Neural progenitor cell (in vitro differentiated cells): ENCODE measurements around the gene ESF1.

Source experiments
- EZH2phosphoT487 ChIP-seq: fragments of 200-600 bp; sonication (generic); IDR thresholded peaks from 2 replicates; pipeline ENCODE4 v1.6.1; 2017; ENCODE audit warnings: antibody characterized with exemption
- TF ChIP-seq, protein P1 (sequence below): fragments of 200-600 bp; sonication (generic); IDR thresholded peaks from 2 replicates; pipeline ENCODE4 v1.5.1; 2017; ENCODE audit warnings: antibody characterized with exemption, mild to moderate bottlenecking

DNA sequence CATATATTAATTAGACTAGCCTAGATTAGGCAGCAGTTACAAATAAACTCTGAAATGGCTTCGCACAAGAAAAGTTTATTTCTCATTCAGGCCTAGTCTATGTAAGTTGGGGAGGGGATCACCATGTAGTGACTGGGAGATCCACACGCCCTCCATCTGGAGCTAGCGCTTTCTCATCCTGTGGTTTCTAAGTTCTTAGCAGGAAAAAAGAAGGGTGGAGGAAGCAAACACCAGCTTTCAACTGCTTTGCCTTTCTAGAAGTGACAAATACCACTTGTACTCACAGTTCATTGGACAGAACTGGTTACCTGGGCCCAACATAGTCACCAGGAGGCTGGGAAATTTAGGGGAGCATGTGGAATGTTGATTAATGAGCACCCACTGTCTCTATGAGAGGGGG is 46.8 kb upstream of the ESF1 start:
- TF ChIP-seq, protein P1, sequence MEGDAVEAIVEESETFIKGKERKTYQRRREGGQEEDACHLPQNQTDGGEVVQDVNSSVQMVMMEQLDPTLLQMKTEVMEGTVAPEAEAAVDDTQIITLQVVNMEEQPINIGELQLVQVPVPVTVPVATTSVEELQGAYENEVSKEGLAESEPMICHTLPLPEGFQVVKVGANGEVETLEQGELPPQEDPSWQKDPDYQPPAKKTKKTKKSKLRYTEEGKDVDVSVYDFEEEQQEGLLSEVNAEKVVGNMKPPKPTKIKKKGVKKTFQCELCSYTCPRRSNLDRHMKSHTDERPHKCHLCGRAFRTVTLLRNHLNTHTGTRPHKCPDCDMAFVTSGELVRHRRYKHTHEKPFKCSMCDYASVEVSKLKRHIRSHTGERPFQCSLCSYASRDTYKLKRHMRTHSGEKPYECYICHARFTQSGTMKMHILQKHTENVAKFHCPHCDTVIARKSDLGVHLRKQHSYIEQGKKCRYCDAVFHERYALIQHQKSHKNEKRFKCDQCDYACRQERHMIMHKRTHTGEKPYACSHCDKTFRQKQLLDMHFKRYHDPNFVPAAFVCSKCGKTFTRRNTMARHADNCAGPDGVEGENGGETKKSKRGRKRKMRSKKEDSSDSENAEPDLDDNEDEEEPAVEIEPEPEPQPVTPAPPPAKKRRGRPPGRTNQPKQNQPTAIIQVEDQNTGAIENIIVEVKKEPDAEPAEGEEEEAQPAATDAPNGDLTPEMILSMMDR: no peak
- TF ChIP-seq EZH2phosphoT487: no peak
